GM12872 (cell line): Measurements from ENCODE around the gene GNAT3.

Source experiments
- TF ChIP-seq, protein P1 (sequence below): IDR thresholded peaks from 3 replicates; pipeline ENCODE4 v1.5.1; 2011; ENCODE audit warnings: low read depth, mild to moderate bottlenecking, low read length, moderate library complexity; ENCODE audit not compliant: insufficient read depth

The GNAT3 gene

DNA sequence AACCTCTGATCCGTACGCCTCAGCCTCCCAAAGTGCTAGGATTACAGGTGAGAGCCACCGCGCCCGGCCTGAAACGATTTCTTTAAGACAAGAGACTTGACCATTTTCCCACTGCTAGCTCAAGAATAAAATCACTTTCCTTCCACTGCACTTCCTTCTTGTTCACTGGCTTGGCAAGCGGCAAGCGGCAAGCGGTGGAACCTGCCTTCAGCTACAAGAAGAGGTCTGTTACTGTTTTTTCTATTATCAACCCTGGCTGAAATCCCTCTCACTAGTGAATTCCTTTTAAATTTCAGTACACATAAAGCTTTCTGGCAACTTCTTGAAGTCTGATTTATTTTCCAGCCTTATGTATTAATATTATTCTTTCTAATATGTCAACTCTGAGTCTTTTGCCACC is 12.8 kb upstream of the GNAT3 start:
- TF ChIP-seq, protein P1, sequence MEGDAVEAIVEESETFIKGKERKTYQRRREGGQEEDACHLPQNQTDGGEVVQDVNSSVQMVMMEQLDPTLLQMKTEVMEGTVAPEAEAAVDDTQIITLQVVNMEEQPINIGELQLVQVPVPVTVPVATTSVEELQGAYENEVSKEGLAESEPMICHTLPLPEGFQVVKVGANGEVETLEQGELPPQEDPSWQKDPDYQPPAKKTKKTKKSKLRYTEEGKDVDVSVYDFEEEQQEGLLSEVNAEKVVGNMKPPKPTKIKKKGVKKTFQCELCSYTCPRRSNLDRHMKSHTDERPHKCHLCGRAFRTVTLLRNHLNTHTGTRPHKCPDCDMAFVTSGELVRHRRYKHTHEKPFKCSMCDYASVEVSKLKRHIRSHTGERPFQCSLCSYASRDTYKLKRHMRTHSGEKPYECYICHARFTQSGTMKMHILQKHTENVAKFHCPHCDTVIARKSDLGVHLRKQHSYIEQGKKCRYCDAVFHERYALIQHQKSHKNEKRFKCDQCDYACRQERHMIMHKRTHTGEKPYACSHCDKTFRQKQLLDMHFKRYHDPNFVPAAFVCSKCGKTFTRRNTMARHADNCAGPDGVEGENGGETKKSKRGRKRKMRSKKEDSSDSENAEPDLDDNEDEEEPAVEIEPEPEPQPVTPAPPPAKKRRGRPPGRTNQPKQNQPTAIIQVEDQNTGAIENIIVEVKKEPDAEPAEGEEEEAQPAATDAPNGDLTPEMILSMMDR, result no peak

DNA sequence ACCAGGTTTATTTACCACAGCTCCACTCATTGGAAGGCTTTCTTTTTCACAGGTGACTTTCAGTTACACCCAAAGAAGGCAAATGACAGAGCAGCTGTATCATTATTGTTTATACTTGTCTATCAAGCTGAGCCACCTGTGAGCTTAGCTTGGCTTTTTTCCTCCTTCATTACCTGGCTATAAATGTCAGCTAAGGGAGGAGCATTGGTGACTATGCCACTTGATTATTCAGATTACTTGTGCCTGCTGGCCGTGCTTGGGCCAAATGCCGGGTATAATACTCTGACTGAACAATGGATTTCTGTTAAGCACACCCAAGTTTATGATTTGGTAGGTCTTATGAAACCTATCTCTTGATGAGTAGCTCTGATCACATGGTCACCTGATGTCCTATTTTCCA is 9.9 kb upstream of the GNAT3 start:
- TF ChIP-seq, protein P1, result no peak

DNA sequence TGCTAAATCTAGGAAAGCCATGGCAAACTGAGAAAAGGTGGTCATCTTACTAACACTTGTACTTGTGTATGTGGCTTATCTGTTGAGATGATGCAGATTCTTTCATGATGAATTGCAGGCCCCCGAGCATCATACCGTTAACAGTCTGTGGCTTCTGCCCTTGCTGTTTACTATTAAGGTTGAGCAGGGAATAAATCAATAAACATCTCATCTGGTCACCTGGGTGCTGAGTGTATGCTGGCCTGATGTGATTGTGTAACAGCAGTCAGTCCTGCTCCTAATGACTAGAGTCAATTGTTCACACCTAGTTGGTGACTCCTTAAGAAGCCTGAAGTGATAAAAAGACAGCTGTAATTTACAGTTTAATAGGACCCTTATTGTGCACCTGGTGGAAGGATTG is 8.3 kb upstream of the GNAT3 start:
- TF ChIP-seq, protein P1, result no peak

DNA sequence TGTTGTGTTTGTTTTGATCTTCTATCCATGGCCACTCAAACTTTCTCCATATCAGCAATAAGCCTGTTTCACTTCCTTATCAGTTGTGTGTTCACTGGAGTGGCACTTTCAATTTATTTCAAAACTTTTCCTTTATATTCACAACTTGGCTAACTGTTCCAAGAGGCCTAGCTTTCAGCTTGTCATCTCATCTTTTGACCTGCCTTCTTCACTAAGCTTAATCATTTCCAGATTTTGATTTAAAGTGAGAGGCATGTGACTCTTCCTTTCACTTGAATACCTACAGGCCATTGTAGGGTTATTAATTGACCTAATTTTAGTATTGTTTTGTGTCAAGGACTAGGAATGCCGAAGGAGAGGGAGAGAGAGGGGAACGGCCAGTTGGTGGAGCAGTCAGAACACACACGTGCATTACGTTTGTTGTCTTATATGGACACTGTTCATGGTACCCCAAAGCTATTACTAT is 5.5 kb upstream of the GNAT3 start:
- TF ChIP-seq, protein P1, result no peak

DNA sequence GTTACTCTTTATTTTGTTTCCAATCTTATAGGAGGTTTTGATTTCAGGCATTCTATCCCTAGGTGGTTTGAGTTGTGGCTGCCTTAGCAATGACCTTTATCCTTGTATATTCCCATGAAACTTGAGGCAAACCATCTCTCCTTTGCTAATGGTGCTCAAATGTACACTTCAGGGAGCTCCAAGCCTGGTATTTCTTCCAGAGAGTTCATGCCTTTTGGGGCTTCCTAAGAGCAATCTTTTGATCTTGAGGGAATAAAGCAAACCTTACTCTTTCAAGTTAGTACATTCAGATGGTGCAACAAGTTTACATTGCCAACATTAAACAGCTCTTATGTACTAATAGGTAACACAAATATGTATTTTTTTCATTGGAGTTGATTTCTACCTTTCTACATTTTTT is 3.4 kb upstream of the GNAT3 start:
- TF ChIP-seq, protein P1, result no peak

DNA sequence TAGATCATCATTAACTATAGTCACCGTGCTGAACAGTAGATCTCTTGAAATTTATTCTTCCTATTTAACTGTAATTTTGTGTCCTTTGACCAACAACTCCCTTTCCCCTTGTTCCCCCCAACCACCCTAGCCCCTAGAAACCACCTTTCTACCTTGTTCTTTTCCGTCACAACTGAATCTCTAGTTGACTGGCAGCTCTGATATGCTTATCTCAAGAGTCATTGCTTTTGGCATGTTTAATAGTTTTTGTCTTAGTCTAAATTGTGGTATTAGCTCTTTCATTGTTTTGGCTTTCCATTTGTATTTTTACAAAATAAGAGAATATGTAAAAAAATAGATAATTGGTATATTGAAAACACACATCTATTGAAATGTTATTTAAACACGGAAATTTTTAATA is 1.8 kb downstream of the GNAT3 start:
- TF ChIP-seq, protein P1, result no peak

DNA sequence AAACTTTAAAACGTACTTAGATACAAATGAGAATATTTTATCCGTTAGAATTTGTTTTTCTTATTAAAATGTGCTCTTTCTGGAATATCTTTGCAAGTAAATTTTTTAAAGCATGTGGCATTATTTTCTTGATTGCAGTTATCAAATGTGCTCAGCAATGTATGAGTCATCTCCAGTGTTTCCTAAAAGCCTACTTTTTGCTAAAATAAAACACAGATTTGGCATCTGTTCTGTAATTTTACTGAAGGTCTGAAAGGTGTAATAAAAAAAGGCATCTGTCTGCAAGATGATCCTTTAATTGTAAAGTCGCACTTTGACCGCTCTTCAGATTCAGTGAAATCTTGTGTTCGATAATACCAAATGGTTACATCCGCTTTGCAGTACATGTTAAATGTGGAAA is 3.4 kb downstream of the GNAT3 start:
- TF ChIP-seq, protein P1, result no peak
